IMR-90 (cell line): ENCODE data around the gene TGM6.

ENCODE experiments used
- MAFK ChIP-seq: IDR thresholded peaks from 2 replicates; pipeline ENCODE4 v1.6.1; 2012; ENCODE audit warnings: low read depth, low read length, improper control_type of control experiment
- MXI1 ChIP-seq: IDR thresholded peaks from 2 replicates; pipeline ENCODE4 v1.6.1; 2012; ENCODE audit warnings: low read depth, mild to moderate bottlenecking, low read length, moderate library complexity, borderline replicate concordance
- NFE2L2 ChIP-seq: fragments of 150-350 bp; IDR thresholded peaks from 2 replicates; pipeline ENCODE4 v1.6.1; 2016; ENCODE audit warnings: low read depth, mild to moderate bottlenecking, low read length
- POLR2A ChIP-seq: IDR thresholded peaks from 2 replicates; pipeline ENCODE4 v1.6.1; 2012; ENCODE audit warnings: mild to moderate bottlenecking, low read depth, low read length
- RAD21 ChIP-seq: IDR thresholded peaks from 2 replicates; pipeline ENCODE4 v1.6.1; 2012; ENCODE audit warnings: low read length, improper control_type of control experiment
- RCOR1 ChIP-seq: IDR thresholded peaks from 2 replicates; pipeline ENCODE4 v1.6.1; 2012; ENCODE audit warnings: mild to moderate bottlenecking, low read length, improper control_type of control experiment; ENCODE audit not compliant: insufficient replicate concordance
- RFX5 ChIP-seq: IDR thresholded peaks from 2 replicates; pipeline ENCODE4 v1.8.0; 2012; ENCODE audit warnings: low read depth, mild to moderate bottlenecking, low read length, moderate library complexity
- TF ChIP-seq, protein P1 (sequence below): conservative IDR thresholded peaks from 2 replicates; pipeline ENCODE4 v1.5.1; 2012; ENCODE audit warnings: mild to moderate bottlenecking, low read depth, low read length, improper control_type of control experiment
- TF ChIP-seq, protein P2 (sequence below): fragments of 150-350 bp; IDR thresholded peaks from 2 replicates; pipeline ENCODE4 v1.6.1; 2017; ENCODE audit warnings: mild to moderate bottlenecking, antibody characterized with exemption, low read length, low read depth

DNA sequence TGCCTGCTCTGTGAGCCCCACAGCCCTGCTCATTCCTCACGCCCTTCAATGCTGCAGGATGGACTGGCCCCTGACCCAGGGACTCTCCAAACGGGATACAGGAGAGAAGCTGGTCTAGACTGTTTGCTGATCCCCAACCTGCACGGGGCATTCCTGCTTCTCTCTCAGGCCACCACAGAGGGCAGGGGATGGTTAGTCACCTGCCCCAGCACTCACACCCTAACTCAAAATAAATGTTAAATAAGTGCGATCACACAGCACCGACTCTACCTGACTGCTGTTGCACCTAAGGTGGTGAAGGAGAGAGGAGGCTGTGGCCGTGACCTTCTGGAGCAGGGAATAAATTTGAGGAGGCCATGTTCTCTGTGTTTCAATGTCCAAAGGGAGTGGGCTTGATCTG is 39.9 kb upstream of the TGM6 start:
- TF ChIP-seq MAFK (no peak), RFX5 (no peak), MXI1 (no peak), RAD21 (no peak), POLR2A (no peak), NFE2L2 (no peak), RCOR1 (no peak)
- TF ChIP-seq, protein P1, sequence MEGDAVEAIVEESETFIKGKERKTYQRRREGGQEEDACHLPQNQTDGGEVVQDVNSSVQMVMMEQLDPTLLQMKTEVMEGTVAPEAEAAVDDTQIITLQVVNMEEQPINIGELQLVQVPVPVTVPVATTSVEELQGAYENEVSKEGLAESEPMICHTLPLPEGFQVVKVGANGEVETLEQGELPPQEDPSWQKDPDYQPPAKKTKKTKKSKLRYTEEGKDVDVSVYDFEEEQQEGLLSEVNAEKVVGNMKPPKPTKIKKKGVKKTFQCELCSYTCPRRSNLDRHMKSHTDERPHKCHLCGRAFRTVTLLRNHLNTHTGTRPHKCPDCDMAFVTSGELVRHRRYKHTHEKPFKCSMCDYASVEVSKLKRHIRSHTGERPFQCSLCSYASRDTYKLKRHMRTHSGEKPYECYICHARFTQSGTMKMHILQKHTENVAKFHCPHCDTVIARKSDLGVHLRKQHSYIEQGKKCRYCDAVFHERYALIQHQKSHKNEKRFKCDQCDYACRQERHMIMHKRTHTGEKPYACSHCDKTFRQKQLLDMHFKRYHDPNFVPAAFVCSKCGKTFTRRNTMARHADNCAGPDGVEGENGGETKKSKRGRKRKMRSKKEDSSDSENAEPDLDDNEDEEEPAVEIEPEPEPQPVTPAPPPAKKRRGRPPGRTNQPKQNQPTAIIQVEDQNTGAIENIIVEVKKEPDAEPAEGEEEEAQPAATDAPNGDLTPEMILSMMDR = no peak
- TF ChIP-seq, protein P2, sequence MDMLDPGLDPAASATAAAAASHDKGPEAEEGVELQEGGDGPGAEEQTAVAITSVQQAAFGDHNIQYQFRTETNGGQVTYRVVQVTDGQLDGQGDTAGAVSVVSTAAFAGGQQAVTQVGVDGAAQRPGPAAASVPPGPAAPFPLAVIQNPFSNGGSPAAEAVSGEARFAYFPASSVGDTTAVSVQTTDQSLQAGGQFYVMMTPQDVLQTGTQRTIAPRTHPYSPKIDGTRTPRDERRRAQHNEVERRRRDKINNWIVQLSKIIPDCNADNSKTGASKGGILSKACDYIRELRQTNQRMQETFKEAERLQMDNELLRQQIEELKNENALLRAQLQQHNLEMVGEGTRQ = no peak
